Measurements from ENCODE around the gene IRGQ. TPM values are rescaled to one million over a fixed set of nuclear protein-coding genes. Genes with fewer than 3 reads are reported as not detected.

The IRGQ gene
- total RNA-seq, 1 donor from 2014 or later = 41.7 TPM

Other genes with a start within 250 kb of the IRGQ start
- not detected in 3 replicates for gene CD177, start 242.4 kb downstream of the IRGQ start, total RNA-seq
- gene TEX101, start 181.2 kb downstream of the IRGQ start, total RNA-seq = not detected in 3 replicates
- 0.39 to 1.0 TPM (median 0.59 TPM) in 3 replicates for gene LYPD3, start 130.5 kb downstream of the IRGQ start, total RNA-seq
- gene PHLDB3, start 91.4 kb downstream of the IRGQ start, total RNA-seq = 4.5 to 8.1 TPM (median 7.0 TPM) in 3 replicates
- gene ETHE1, start 68.9 kb downstream of the IRGQ start, total RNA-seq = 31.5 to 38.9 TPM (median 33.0 TPM) in 3 replicates
- gene ZNF575, start 62.9 kb downstream of the IRGQ start, total RNA-seq = 4.1 to 6.0 TPM (median 5.1 TPM) in 3 replicates
- gene XRCC1, start 20.6 kb downstream of the IRGQ start, total RNA-seq = 22.8 to 30.5 TPM (median 30.4 TPM) in 3 replicates
- gene PINLYP, start 20.3 kb downstream of the IRGQ start, total RNA-seq = 0.51 to 2.3 TPM (median 1.6 TPM) in 3 replicates
- gene ZNF576, start 461 bp upstream of the IRGQ start, total RNA-seq = 11.9 to 17.6 TPM (median 12.1 TPM) in 3 replicates
- 0.12 to 0.27 TPM in 2 of 3 replicates, not detected in the other for gene SRRM5, start 16.0 kb upstream of the IRGQ start, total RNA-seq
- gene ZNF428, start 23.5 kb upstream of the IRGQ start, total RNA-seq = 50.7 to 53.9 TPM (median 52.5 TPM) in 3 replicates
- gene CADM4, start 43.7 kb upstream of the IRGQ start, total RNA-seq = 5.6 to 7.1 TPM (median 6.1 TPM) in 3 replicates
- 16.3 to 23.6 TPM (median 19.9 TPM) in 3 replicates for gene PLAUR, start 74.0 kb upstream of the IRGQ start, total RNA-seq
- not detected in 3 replicates for gene IRGC, start 119.9 kb upstream of the IRGQ start, total RNA-seq
- gene SMG9, start 158.8 kb upstream of the IRGQ start, total RNA-seq = 46.9 to 55.4 TPM (median 47.2 TPM) in 3 replicates
- 2.3 to 3.3 TPM (median 2.9 TPM) in 3 replicates for gene KCNN4, start 184.8 kb upstream of the IRGQ start, total RNA-seq
- not detected in 3 replicates for gene LYPD5, start 206.3 kb upstream of the IRGQ start, total RNA-seq
- 7.6 to 12.8 TPM (median 8.4 TPM) in 3 replicates for gene ZNF283, start 231.2 kb upstream of the IRGQ start, total RNA-seq

Data from chondrocyte (in vitro differentiated cells).